Activated CD8-positive, alpha-beta memory T cell treated with anti-CD3 and anti-CD28 coated beads for 4 hours (primary cell): ENCODE results near the gene ZNF423.

Experiments
- DNase-seq, 2 donors: peaks; one replicate each; pipeline ENCODE4 v3.0.0-alpha.2; 2020; ENCODE audit warnings: low read depth in 2 of 2

ZNF423 gene

GRCh38 chr16:49663081-49664065 lies 192.5 kb downstream of the ZNF423 start:
- no peak for DNase-seq

GRCh38 chr16:49662569-49662968 lies 193.3 kb downstream of the ZNF423 start:
- DNase-seq: no peak

GRCh38 chr16:49661465-49662187 lies 194.3 kb downstream of the ZNF423 start:
- DNase-seq: no peak

GRCh38 chr16:49660626-49661025 lies 195.3 kb downstream of the ZNF423 start:
- no peak for DNase-seq

GRCh38 chr16:49659356-49659755 lies 196.6 kb downstream of the ZNF423 start:
- no peak for DNase-seq

- DNase-seq: no peak
Measured at GRCh38 chr16:49658531-49658930, 197.4 kb downstream of the ZNF423 start.

GRCh38 chr16:49657736-49658465 lies 198.0 kb downstream of the ZNF423 start:
- no peak for DNase-seq

- DNase-seq: no peak
Measured at GRCh38 chr16:49654425-49654824, 201.5 kb downstream of the ZNF423 start.

- DNase-seq: no peak
Measured at GRCh38 chr16:49653577-49653976, 202.3 kb downstream of the ZNF423 start.

GRCh38 chr16:49653173-49653570 lies 202.7 kb downstream of the ZNF423 start:
- no peak for DNase-seq

GRCh38 chr16:49652456-49653172 lies 203.3 kb downstream of the ZNF423 start:
- no peak for DNase-seq

- no peak for DNase-seq
Measured at GRCh38 chr16:49651996-49652395, 203.9 kb downstream of the ZNF423 start.

GRCh38 chr16:49651226-49651625 lies 204.7 kb downstream of the ZNF423 start:
- no peak for DNase-seq

- no peak for DNase-seq
Measured at GRCh38 chr16:49650603-49651002, 205.3 kb downstream of the ZNF423 start.

- DNase-seq: no peak
Measured at GRCh38 chr16:49649013-49649765, 206.7 kb downstream of the ZNF423 start.

GRCh38 chr16:49647673-49648072 lies 208.2 kb downstream of the ZNF423 start:
- no peak for DNase-seq

GRCh38 chr16:49645263-49645662 lies 210.6 kb downstream of the ZNF423 start:
- no peak for DNase-seq

GRCh38 chr16:49644145-49644463 lies 211.8 kb downstream of the ZNF423 start:
- no peak for DNase-seq

GRCh38 chr16:49643429-49644144 lies 212.3 kb downstream of the ZNF423 start:
- no peak for DNase-seq

GRCh38 chr16:49641250-49641649 lies 214.7 kb downstream of the ZNF423 start:
- DNase-seq: no peak
